ENCODE results near the gene CCBE1.

Gene CCBE1

DNA sequence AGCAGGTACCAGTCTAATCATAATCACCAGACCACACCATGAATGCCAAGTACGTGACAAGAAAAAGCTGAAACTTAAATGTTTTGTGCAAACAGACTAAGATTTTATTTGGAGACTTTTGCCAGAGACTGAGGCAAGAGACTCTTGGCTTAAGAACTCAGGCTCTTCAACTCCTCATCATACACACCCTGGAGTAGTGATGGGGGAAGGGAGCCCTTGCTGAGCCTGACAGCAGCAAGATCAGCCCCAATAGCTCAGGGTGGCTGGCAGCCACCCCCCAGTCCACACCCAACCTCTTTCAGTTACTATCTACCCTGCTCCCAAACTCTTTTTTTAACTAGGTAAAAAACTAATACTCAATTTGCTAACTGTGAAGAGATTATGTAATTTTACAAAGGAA is 114.8 kb downstream of the CCBE1 start:
- peak in 1 of 2 donors; percentile 38 for DNase-seq (ENCODE audit: low read depth in 2 of 2)
- TF ChIP-seq CTCF (IDR thresholded peaks at IDR 0.05; ENCODE audit: low read depth, low read length), result no peak
- no peak overlapping the region for H3K4me3 ChIP-seq (replicated peaks in 1 of 2; ENCODE audit: low read depth in 2 of 2, low read length in 2 of 2)

- no peak overlapping the region for H3K4me3 ChIP-seq (replicated peaks in 1 of 2; ENCODE audit: low read depth in 2 of 2, low read length in 2 of 2)
- no peak for TF ChIP-seq CTCF (IDR thresholded peaks at IDR 0.05; ENCODE audit: low read depth, low read length)
- no peak for DNase-seq (ENCODE audit: low read depth in 2 of 2)
Measured at GRCh38 chr18:59579509-59579908, 117.7 kb downstream of the CCBE1 start.

GRCh38 chr18:59577386-59577655 is 119.9 kb downstream of the CCBE1 start:
- no peak overlapping the region for H3K4me3 ChIP-seq (replicated peaks in 1 of 2; ENCODE audit: low read depth in 2 of 2, low read length in 2 of 2)
- TF ChIP-seq CTCF (IDR thresholded peaks at IDR 0.05; ENCODE audit: low read depth, low read length), result no peak
- no peak for DNase-seq (ENCODE audit: low read depth in 2 of 2)

GRCh38 chr18:59576541-59577385 is 120.5 kb downstream of the CCBE1 start:
- no peak overlapping the region for H3K4me3 ChIP-seq (replicated peaks in 1 of 2; ENCODE audit: low read depth in 2 of 2, low read length in 2 of 2)
- no peak for TF ChIP-seq CTCF (IDR thresholded peaks at IDR 0.05; ENCODE audit: low read depth, low read length)
- no peak for DNase-seq (ENCODE audit: low read depth in 2 of 2)

DNA sequence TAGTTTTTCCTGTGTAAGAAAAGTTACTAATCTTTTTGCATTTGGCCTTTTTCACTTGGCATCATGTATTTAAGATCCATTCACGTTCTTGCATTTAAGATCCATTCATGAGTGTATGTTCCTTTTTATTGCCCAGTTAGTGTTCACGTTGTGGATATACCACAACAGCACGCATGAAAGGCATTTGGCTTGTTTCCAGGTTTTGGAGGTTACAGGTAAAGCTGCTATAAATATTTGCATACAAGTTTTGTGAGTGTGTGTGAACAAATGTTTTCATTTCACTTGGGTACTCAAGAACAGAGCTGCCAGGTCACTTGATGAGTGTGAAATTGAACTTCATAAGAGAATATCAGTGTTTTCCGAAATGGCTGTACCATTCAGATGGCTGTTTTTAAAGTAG is 121.2 kb downstream of the CCBE1 start:
- H3K4me3 ChIP-seq (replicated peaks in 1 of 2; ENCODE audit: low read depth in 2 of 2, low read length in 2 of 2), result no peak overlapping the region
- no peak for DNase-seq (ENCODE audit: low read depth in 2 of 2)
- TF ChIP-seq CTCF (IDR thresholded peaks at IDR 0.05; ENCODE audit: low read depth, low read length), result no peak

DNA sequence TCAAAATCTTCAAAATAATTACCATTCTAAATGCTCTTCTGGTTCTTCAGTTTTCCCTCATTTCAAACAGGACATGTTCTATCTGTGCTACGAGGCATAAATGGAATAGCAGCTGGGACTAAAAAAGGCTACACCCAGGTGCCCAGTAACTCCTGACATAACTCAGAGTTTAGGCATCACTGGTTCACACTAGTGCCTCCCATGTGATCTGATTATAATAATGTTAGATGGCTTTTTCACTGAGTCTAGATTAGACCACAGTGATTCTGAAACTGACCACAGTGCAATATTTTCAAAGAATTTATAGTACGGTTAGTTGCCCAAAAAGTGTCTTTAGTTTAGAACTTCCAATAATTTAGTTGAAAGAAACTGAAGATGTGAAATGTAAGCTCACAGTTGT is 123.3 kb downstream of the CCBE1 start:
- no peak overlapping the region for H3K4me3 ChIP-seq (replicated peaks in 1 of 2; ENCODE audit: low read depth in 2 of 2, low read length in 2 of 2)
- TF ChIP-seq CTCF (IDR thresholded peaks at IDR 0.05; ENCODE audit: low read depth, low read length), result no peak
- no peak for DNase-seq (ENCODE audit: low read depth in 2 of 2)

DNA sequence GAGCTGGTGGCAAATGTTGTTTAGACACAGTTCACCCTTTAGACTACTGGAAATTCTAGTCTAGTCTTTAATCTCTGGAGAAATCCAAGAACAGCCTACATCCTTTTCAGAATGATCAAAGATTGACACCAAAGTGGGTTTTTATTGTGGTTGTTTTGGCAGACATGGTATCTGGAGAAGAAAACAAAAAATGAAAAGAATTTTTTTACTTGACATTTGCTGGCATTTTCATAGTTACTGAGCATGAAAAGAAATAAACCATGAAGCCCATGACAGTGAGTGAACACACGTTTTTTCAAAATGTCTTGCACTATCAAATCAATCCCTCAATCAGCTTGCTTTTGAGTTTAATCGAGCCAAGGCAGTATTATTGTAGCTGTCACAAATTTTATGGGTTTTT is 125.3 kb downstream of the CCBE1 start:
- DNase-seq (ENCODE audit: low read depth in 2 of 2), result no peak
- no peak for TF ChIP-seq CTCF (IDR thresholded peaks at IDR 0.05; ENCODE audit: low read depth, low read length)
- H3K4me3 ChIP-seq (replicated peaks in 1 of 2; ENCODE audit: low read depth in 2 of 2, low read length in 2 of 2), result no peak overlapping the region

Measured in cardiac fibroblast (primary cell).